Nephron (organoid): ENCODE results near the gene KRTAP12-2.
"Not testable (repeated sequence)": the region's sequence is repeated elsewhere in the genome, so short reads cannot be mapped to it uniquely, and the experiment has no call there.

Experiments
- H3K27ac Mint-ChIP-seq, 3 experiments: 2 replicates each; pipeline ENCODE4 v1.8.0; 2020; ENCODE audit warnings: mixed read lengths in 3 of 3, mild to moderate bottlenecking in 2 of 3, moderate library complexity in 1 of 3
- H3K27me3 Mint-ChIP-seq: 2 replicates; pipeline ENCODE4 v1.8.0; 2021; ENCODE audit warnings: low read depth, mild to moderate bottlenecking, moderate library complexity, mixed read lengths
- H3K36me3 Mint-ChIP-seq: 2 replicates; pipeline ENCODE4 v1.8.0; 2020; ENCODE audit warnings: low read depth, mixed read lengths
- H3K4me1 Mint-ChIP-seq: 2 replicates; pipeline ENCODE4 v1.8.0; 2020; ENCODE audit warnings: mixed read lengths
- H3K4me3 Mint-ChIP-seq, 3 experiments: 2 replicates each; pipeline ENCODE4 v1.8.0; 2020; ENCODE audit warnings: mild to moderate bottlenecking in 3 of 3, mixed read lengths in 3 of 3, moderate library complexity in 2 of 3
- H3K9me3 Mint-ChIP-seq: 2 replicates; pipeline ENCODE4 v1.8.0; 2020; ENCODE audit warnings: mixed read lengths
- CTCF ChIP-seq, 3 experiments: fragments of 200-600 bp; sonication (generic); IDR thresholded peaks; one replicate each; pipeline ENCODE4 v1.5.0; 2021; ENCODE audit warnings: antibody characterized with exemption in 3 of 3; ENCODE audit not compliant: unreplicated experiment in 3 of 3

Gene KRTAP12-2

GRCh38 chr21:44648557-44649311 lies 18.0 kb downstream of the KRTAP12-2 start:
- Mint-ChIP-seq H3K27ac (no peak overlapping the region), H3K4me1 (peaks cover 11% of the 10 kb centered on the region), H3K27me3 (peaks cover 18% of the 10 kb centered on the region), H3K36me3 (peaks cover 11% of the 10 kb centered on the region), H3K9me3 (peaks cover 27% of the 10 kb centered on the region), H3K4me3 (no peak overlapping the region)
- no peak for TF ChIP-seq CTCF (IDR thresholded peaks at IDR 0.05; ENCODE audit: unreplicated experiment in 3 of 3)

GRCh38 chr21:44647222-44647552 lies 19.5 kb downstream of the KRTAP12-2 start:
- Mint-ChIP-seq H3K4me1 (peaks cover 11% of the 10 kb centered on the region), H3K36me3 (peaks cover 11% of the 10 kb centered on the region), H3K27me3 (peaks cover 12% of the 10 kb centered on the region), H3K27ac (peak overlapping the region in 1 of 3 experiments; percentile 31), H3K9me3 (peaks cover 33% of the 10 kb centered on the region), H3K4me3 (no peak overlapping the region)
- TF ChIP-seq CTCF (IDR thresholded peaks at IDR 0.05; ENCODE audit: unreplicated experiment in 3 of 3): no peak

- peaks cover 11% of the 10 kb centered on the region for H3K36me3 Mint-ChIP-seq
- peaks cover 12% of the 10 kb centered on the region for H3K27me3 Mint-ChIP-seq
- H3K4me3 Mint-ChIP-seq: not testable (repeated sequence)
- H3K4me1 Mint-ChIP-seq: peaks cover 11% of the 10 kb centered on the region
- H3K9me3 Mint-ChIP-seq: peaks cover 36% of the 10 kb centered on the region
- H3K27ac Mint-ChIP-seq: peak within 1 kb of the TSS in 1 of 3 experiments; percentile 31
Observed at GRCh38 chr21:44646366-44647221, 20.1 kb downstream of the KRTAP12-2 start, which contains the start of gene KRTAP10-11. TSS of gene KRTAP10-11 (plus strand) at chr21:44646414. CDS start at chr21:44646459, 45 bp downstream.

- H3K27me3 Mint-ChIP-seq: peaks cover 14% of the 10 kb centered on the region
- peaks cover 11% of the 10 kb centered on the region for H3K36me3 Mint-ChIP-seq
- TF ChIP-seq CTCF (IDR thresholded peaks at IDR 0.05; ENCODE audit: unreplicated experiment in 3 of 3): no peak
- H3K4me1 Mint-ChIP-seq: peaks cover 11% of the 10 kb centered on the region
- H3K4me3 Mint-ChIP-seq: no peak overlapping the region
- no peak overlapping the region for H3K27ac Mint-ChIP-seq
- peaks cover 51% of the 10 kb centered on the region for H3K9me3 Mint-ChIP-seq
Observed at GRCh38 chr21:44644878-44645277, 21.8 kb downstream of the KRTAP12-2 start.

- no peak for TF ChIP-seq CTCF (IDR thresholded peaks at IDR 0.05; ENCODE audit: unreplicated experiment in 3 of 3)
- Mint-ChIP-seq H3K36me3 (peaks cover 11% of the 10 kb centered on the region), H3K27me3 (peaks cover 16% of the 10 kb centered on the region), H3K27ac (no peak overlapping the region), H3K4me3 (no peak overlapping the region), H3K9me3 (peaks cover 53% of the 10 kb centered on the region), H3K4me1 (peaks cover 11% of the 10 kb centered on the region)
Observed at GRCh38 chr21:44643741-44644310, 22.9 kb downstream of the KRTAP12-2 start.

GRCh38 chr21:44640761-44641160 lies 26.0 kb downstream of the KRTAP12-2 start:
- Mint-ChIP-seq H3K9me3 (peaks cover 47% of the 10 kb centered on the region), H3K4me3 (no peak overlapping the region), H3K27me3 (peaks cover 9% of the 10 kb centered on the region), H3K27ac (no peak overlapping the region), H3K4me1 (no peaks in the 10 kb centered on the region), H3K36me3 (peaks cover 8% of the 10 kb centered on the region)
- TF ChIP-seq CTCF (IDR thresholded peaks at IDR 0.05; ENCODE audit: unreplicated experiment in 3 of 3): no peak
